Dermis microvascular lymphatic vessel endothelial cell (primary cell): ENCODE results near the gene TMEM62. TPM values are rescaled to one million over a fixed set of nuclear protein-coding genes. Genes with fewer than 3 reads are reported as not detected.
A peak's percentile ranks its signal among the peaks of the same experiment; 100 is the strongest.
"Not testable (repeated sequence)": the region's sequence is repeated elsewhere in the genome, so short reads cannot be mapped to it uniquely, and the experiment has no call there.

ENCODE experiments used
- DNase-seq, 2 donors: peaks; one replicate each; pipeline versions ENCODE4 v3.0.0 to v3.0.0-alpha.2; 2010; ENCODE audit warnings: low read depth in 2 of 2
- total RNA-seq: library from RNA; depleted of rRNA; stranded (reverse); fragments of >200 nt; gene quantifications from 2 replicates; pipeline ENCODE4 v1.2.1, GENCODE V29; 2014

The TMEM62 gene
- total RNA-seq, 1 donor from 2014 or later, result 12.7 TPM

GRCh38 chr15:43209059-43209824 is 75.9 kb downstream of the TMEM62 start:
- DNase-seq, result peak in 1 of 2 donors; percentile 16

GRCh38 chr15:43210172-43210745 is 76.9 kb downstream of the TMEM62 start:
- no peak for DNase-seq

GRCh38 chr15:43210807-43211206 is 77.4 kb downstream of the TMEM62 start:
- DNase-seq, result no peak

GRCh38 chr15:43211224-43211735 is 77.9 kb downstream of the TMEM62 start:
- no peak for DNase-seq

GRCh38 chr15:43212299-43212698 is 78.9 kb downstream of the TMEM62 start:
- DNase-seq, result no peak

- DNase-seq, result no peak
These were observed 79.6 kb downstream of the TMEM62 start for GRCh38 chr15:43212951-43213350.

DNA sequence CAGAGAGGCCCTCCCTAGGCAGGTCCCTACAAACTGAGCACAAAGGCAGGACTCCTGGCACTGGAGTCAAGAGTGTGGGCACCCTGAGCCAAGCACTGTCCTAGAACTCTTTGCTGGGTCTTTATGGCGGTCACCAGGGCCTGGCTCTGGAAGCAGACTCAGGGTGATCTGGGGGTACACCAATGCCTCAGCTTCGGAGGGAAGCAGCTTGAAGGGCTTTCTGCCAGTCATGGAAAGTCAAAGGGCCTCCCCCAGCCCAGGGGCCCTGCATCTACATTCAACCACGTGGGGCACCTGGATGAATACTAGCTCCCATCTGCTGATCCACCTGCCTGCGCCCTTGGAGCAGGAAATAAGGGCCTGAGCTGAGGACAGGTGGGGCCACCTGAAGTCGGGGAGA is 80.1 kb downstream of the TMEM62 start:
- DNase-seq, result no peak

GRCh38 chr15:43214169-43214568 is 80.8 kb downstream of the TMEM62 start:
- DNase-seq, result no peak

- DNase-seq, result no peak
These were observed 81.4 kb downstream of the TMEM62 start for GRCh38 chr15:43214592-43215295.

DNA sequence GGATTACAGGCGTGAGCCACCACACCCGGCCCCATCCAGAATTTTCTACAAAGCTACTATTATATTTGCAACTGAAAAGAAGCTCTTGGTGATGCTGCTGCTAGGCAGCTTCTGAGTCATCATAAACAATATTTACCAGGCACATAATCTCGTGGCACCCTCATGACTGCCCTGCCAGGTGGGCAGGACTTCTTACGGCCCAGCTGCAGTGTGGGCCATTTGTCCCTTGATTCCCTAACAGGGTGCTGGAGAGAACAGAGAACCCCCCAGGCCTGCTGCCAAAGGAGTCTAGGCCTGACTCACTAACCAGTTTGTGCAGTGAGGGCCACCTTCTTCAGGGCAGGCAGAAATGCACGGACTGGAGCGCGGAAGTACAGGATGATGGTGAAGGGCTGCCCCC is 82.6 kb downstream of the TMEM62 start:
- DNase-seq, result no peak

DNA sequence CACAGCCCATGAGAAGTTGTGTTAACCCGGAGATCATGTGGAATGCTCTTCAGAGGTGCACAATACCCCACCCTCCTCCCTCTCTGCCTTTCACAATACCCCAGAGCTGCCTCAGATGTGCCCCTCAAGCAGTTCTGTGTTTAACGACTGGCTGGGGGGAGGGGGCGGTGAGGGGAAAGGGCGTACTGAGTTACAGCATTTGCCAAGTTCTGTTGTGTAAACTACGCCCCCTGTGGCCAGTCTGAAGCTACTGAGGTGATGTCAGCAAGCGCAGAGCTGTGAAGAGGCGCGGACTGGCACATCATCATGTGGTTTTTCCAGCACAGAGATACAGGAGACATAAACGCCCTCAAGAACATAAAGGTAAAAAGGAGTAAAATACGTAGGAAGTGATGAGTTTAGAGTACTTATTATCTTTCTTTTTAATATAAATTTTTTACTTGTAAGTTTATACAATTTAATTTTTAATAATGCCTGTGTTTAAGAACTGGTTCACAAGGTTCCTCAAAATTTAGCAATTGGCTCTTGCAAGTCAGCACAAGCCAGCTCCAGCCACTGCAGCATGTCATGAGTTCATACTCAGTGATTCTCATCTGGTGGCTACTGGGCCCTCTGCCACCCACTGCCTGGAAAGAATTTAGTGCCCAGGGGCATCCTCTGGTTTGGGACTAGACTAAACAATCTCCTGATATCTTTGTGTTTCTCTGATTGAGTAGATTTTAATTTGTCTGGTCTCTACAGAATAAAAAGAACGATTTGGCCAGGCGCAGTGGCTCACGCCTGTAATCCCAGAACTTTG is 85.7 kb downstream of the TMEM62 start:
- peak in 1 of 2 donors; percentile 27 for DNase-seq

- DNase-seq, result no peak
These were observed 86.8 kb downstream of the TMEM62 start for GRCh38 chr15:43219929-43220928.

GRCh38 chr15:43220991-43221403 is 87.6 kb downstream of the TMEM62 start, which contains the start of gene EPB42:
EPB42 (minus strand) TSS chr15:43221018; CDS start chr15:43220825, 193 bp downstream.
- no peak for DNase-seq

DNA sequence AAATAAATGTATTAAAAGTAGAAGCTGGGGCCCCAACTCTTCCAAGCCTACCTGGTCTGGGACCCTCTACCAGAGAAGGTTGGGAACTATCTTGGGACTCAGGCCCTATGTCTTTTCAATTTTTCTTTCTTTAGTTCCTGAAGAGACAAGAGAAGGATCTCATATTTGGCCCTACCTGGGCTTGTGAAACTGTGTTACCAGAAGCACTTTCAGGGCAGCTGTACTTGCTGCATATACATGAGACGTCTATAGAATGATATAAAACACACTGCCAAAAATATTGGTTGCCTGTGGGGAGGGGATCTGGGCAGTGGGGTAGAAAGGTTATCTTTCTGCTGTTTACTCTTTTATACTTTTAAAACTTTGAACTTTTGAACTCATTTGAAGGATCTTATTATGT is 88.0 kb downstream of the TMEM62 start:
- no peak for DNase-seq

DNA sequence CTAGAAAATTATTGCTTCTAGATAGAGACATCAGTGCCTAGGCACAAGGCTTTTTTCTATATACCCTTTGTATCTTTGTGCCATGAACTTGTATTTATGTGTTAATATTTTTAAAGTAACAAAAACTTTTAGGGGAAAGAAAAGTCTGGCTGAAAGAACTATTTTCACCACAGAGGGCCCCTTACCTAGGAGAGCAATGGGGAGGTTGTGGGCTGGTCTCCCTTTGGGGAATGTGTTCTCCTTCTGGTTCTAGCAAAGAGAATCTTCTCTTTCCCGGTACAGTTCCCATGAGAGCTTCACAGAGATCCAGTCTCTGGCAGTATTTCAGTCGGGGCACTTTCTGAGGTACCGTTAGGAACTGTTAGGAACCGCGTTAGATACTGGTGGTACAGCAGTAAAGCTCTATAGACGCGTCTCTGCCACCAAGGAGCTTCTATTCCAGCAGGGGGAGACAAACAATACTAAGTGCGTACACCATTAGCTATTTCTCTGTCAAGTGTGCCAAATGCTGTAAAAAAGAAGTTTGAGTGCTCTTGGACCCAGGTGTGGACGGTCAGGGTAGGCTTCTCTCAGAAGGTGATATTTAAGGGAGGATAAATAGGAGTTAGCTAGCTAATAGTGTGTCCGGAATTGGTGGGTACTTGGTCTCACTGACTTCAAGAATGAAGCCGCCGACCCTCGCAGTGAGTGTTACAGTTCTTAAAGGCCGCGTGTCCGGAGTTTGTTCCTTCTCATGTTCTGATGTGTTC is 92.0 kb downstream of the TMEM62 start:
- DNase-seq, result peak; percentile 40 to 69

DNA sequence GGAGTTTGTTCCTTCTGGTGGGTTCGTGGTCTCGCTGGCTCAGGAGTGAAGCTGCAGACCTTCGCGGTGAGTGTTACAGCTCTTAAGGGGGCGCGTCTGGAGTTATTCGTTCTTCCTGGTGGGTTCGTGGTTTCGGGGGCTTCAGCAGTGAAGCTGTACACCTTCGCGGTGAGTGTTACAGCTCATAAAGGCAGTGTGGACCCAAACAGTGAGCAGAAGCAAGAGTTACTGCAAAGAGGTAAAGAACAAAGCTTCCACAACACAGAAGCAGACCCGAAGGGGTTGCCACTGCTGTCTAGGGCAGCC is 92.5 kb downstream of the TMEM62 start:
- not testable (repeated sequence) for DNase-seq

GRCh38 chr15:43226436-43227305 is 93.3 kb downstream of the TMEM62 start:
- DNase-seq, result no peak

DNA sequence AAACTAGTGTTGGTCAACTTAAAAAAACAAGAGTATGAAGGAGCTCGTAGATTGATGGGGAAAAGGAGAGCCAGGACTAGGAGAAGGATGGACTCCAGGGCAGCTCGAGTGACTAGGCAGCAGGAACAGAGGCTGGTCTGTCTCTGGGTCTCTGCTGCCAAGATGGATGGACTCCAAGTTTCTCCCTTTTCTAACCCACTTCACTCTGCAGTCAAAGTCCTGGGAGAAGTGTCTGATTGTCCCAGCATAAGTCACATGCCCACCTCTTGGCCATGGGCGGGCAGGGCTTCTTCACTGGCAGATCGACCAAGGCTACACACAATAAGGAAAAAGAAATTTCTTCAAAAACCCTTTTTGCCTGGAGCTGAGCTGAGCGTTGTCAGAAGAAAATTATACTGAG is 96.6 kb downstream of the TMEM62 start:
- DNase-seq, result no peak

GRCh38 chr15:43230640-43231115 is 97.3 kb downstream of the TMEM62 start:
- no peak for DNase-seq
